GM23338 (cell line): ENCODE data around the gene NXPH4. TPM values are rescaled to one million over a fixed set of nuclear protein-coding genes. Genes with fewer than 3 reads are reported as not detected.

Experiments
- ATAC-seq: fragments of 200-7000 bp; cut with Tn5 transposase; 3 replicates; pipeline ENCODE4 v1.9.1; 2020
- DNase-seq: peaks from one replicate; pipeline ENCODE4 v3.0.0-alpha.2; 2015; ENCODE audit warnings: low spot score
- H2AFZ ChIP-seq: fragments of 200-600 bp; sonication (generic); 2 replicates; pipeline ENCODE4 v1.8.0; 2016; ENCODE audit warnings: antibody characterized with exemption, mild to moderate bottlenecking, moderate library complexity
- H3F3A ChIP-seq: fragments of 200-600 bp; sonication (generic); replicated peaks from 2 replicates; pipeline ENCODE4 v1.8.0; 2017; ENCODE audit warnings: antibody characterized with exemption, mixed run types, low read depth
- H3K27ac ChIP-seq: fragments of 200-600 bp; sonication (generic); 2 replicates; pipeline ENCODE4 v1.6.1; 2016; ENCODE audit warnings: low read depth
- H3K27me3 ChIP-seq: fragments of 200-600 bp; sonication (generic); 2 replicates; pipeline ENCODE4 v1.8.0; 2016; ENCODE audit warnings: mild to moderate bottlenecking, mixed run types, moderate library complexity; ENCODE audit not compliant: insufficient read depth
- H3K36me3 ChIP-seq: fragments of 200-600 bp; sonication (generic); 2 replicates; pipeline ENCODE4 v1.8.0; 2016; ENCODE audit warnings: mild to moderate bottlenecking; ENCODE audit not compliant: insufficient read depth
- H3K4me1 ChIP-seq: fragments of 200-600 bp; sonication (generic); 2 replicates; pipeline ENCODE4 v1.8.0; 2016; ENCODE audit warnings: mild to moderate bottlenecking, moderate library complexity; ENCODE audit not compliant: insufficient read depth
- H3K4me2 ChIP-seq: fragments of 200-600 bp; sonication (generic); 2 replicates; pipeline ENCODE4 v1.7.1; 2017; ENCODE audit warnings: mixed run types
- H3K4me3 ChIP-seq: fragments of 200-600 bp; sonication (generic); 2 replicates; pipeline ENCODE4 v1.6.1; 2016; ENCODE audit warnings: mixed run types
- H3K79me2 ChIP-seq: fragments of 200-600 bp; sonication (generic); replicated peaks from 2 replicates; pipeline ENCODE4 v1.8.0; 2017; ENCODE audit warnings: mild to moderate bottlenecking; ENCODE audit not compliant: insufficient read depth
- H3K9me2 ChIP-seq: fragments of 200-600 bp; sonication (generic); 2 replicates; pipeline ENCODE4 v1.8.0; 2017; ENCODE audit not compliant: insufficient read depth
- H4K20me1 ChIP-seq: fragments of 200-600 bp; sonication (generic); replicated peaks from 2 replicates; pipeline ENCODE4 v1.8.0; 2017; ENCODE audit warnings: mild to moderate bottlenecking; ENCODE audit not compliant: insufficient read depth
- H3K27ac Mint-ChIP-seq: 2 replicates; pipeline ENCODE4 v1.8.0; 2020; ENCODE audit warnings: inconsistent platforms, mild to moderate bottlenecking, moderate library complexity, mixed read lengths
- H3K27me3 Mint-ChIP-seq: 3 replicates; pipeline ENCODE4 v1.8.0; 2022; ENCODE audit warnings: low read depth, mild to moderate bottlenecking, moderate library complexity, mixed read lengths, inconsistent platforms; ENCODE audit not compliant: insufficient read depth, poor library complexity
- H3K36me3 Mint-ChIP-seq: 3 replicates; pipeline ENCODE4 v1.8.0; 2021; ENCODE audit warnings: low read depth, mild to moderate bottlenecking, inconsistent platforms, moderate library complexity, mixed read lengths
- H3K4me1 Mint-ChIP-seq: 3 replicates; pipeline ENCODE4 v1.8.0; 2020; ENCODE audit warnings: mild to moderate bottlenecking, inconsistent platforms, mixed read lengths
- H3K4me3 Mint-ChIP-seq: 3 replicates; pipeline ENCODE4 v1.8.0; 2021; ENCODE audit warnings: moderate library complexity, mild to moderate bottlenecking, inconsistent platforms, mixed read lengths
- H3K9me3 Mint-ChIP-seq: 3 replicates; pipeline ENCODE4 v1.8.0; 2020; ENCODE audit warnings: moderate library complexity, mild to moderate bottlenecking, inconsistent platforms, mixed read lengths
- EZH2 ChIP-seq: fragments of 200-600 bp; sonication (generic); IDR thresholded peaks from one replicate; pipeline ENCODE4 v1.8.0; 2017; ENCODE audit warnings: antibody characterized with exemption, mild to moderate bottlenecking, low read depth; ENCODE audit not compliant: unreplicated experiment
- EZH2phosphoT487 ChIP-seq: fragments of 200-600 bp; sonication (generic); IDR thresholded peaks from one replicate; pipeline ENCODE4 v1.8.1; 2018; ENCODE audit warnings: antibody characterized with exemption; ENCODE audit not compliant: unreplicated experiment
- JUNB ChIP-seq: IDR thresholded peaks from one replicate; pipeline ENCODE4 v1.6.1; 2016; ENCODE audit warnings: antibody characterized with exemption; ENCODE audit not compliant: unreplicated experiment
- POLR2AphosphoS5 ChIP-seq: IDR thresholded peaks from 2 replicates; pipeline ENCODE4 v1.6.1; 2016; ENCODE audit warnings: antibody characterized with exemption, low read depth
- ZNF462 ChIP-seq: fragments of 250-450 bp; sonication (Bioruptor Pico); IDR thresholded peaks from 2 replicates; pipeline ENCODE4 v1.5.0; 2020; ENCODE audit warnings: mild to moderate bottlenecking, moderate library complexity
- polyA plus RNA-seq: library from polyadenylated mRNA; unstranded; fragments of >200 nt; fragmentation: Nextera tagmentation; extraction: Ambion mirVana; gene quantifications from 2 replicates; pipeline ENCODE4 v1.2.1, GENCODE V29; 2016
- total RNA-seq: library from RNA; depleted of rRNA; stranded (reverse); fragments of >200 nt; shearing (Covaris generic); gene quantifications from 2 replicates; pipeline ENCODE4 v1.2.3, GENCODE V29; 2014
- TF ChIP-seq, protein P1 (sequence below), 2 experiments: fragments of 200-600 bp in 1 of 2; sonication (generic) in 1 of 2; conservative IDR thresholded peaks; 2 replicates each; pipeline versions ENCODE4 v1.5.1 to v1.6.1; 2016 to 2017; ENCODE audit warnings: antibody characterized with exemption in 2 of 2, low read depth in 2 of 2, mild to moderate bottlenecking in 2 of 2, moderate library complexity in 1 of 2

The NXPH4 gene
- total and polyA plus RNA-seq, 2 experiments from 2014 or later = 0.89 to 1.5 TPM

DNA sequence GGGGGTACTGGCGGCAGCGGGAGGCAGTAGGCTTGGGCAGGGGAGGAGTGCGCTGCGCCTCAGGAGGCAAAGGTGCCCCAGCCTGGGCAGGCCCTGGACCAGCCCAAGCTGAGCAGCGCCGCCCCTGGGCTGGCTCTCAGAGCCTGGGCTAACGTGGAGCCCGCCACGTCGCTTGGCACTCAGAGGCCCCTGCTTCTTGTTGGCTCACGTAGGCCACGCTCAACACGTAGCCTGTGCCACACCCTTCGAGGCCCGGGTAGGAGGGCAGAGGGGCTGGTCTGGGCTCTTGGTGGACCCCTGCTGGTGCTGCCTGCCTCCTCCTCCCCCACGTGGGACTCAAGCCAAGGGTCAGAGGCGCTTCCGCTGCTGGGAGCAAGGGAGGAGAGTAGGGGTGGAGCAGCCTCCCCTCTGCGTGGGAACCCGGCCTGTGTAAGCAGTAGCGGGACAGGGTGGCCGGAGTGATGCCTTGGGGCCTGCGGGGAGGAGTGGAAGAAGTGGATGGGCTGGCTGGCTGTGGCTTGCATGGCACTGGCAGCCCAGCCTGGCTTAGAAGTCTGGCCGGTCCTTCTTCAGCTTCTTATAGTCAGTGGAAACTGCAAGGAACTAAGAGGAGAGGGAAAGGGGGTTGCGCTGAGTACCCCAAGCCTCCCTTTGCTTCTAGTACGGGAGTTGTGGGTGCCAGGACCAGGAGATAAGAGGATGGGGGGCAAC lies 18.6 kb downstream of the NXPH4 start:
- Histone ChIP-seq H3K36me3 (peaks cover 26% of the 10 kb centered on the region), H3K4me1 (peaks cover 49% of the 10 kb centered on the region), H3K4me2 (peak overlapping the region; percentile 99; the same call in 1 of the 2 replicates), H3K9me2 (no peaks in the 10 kb centered on the region), H3K79me2 (peaks cover 20% of the 10 kb centered on the region), H3K27ac (no peak overlapping the region), H3F3A (peaks cover 51% of the 10 kb centered on the region), H2AFZ (no peak overlapping the region), H3K27me3 (peaks cover 66% of the 10 kb centered on the region), H3K4me3 (no peak overlapping the region), H4K20me1 (peaks cover 34% of the 10 kb centered on the region)
- H3K4me1 Mint-ChIP-seq = peaks cover 72% of the 10 kb centered on the region
- no peaks in the 10 kb centered on the region; the same call in 2 of the 3 replicates for H3K9me3 Mint-ChIP-seq
- H3K27me3 Mint-ChIP-seq = peaks cover 78% of the 10 kb centered on the region
- ATAC-seq = peak; percentile 8
- H3K36me3 Mint-ChIP-seq = peaks cover 51% of the 10 kb centered on the region
- no peak overlapping the region for H3K27ac Mint-ChIP-seq
- TF ChIP-seq ZNF462 (CRISPR knock-in tag) (no peak), EZH2phosphoT487 (no peak), JUNB (no peak), EZH2 (no peak), POLR2AphosphoS5 (peak; percentile 74; the same call in 1 of the 2 replicates)
- TF ChIP-seq, protein P1, sequence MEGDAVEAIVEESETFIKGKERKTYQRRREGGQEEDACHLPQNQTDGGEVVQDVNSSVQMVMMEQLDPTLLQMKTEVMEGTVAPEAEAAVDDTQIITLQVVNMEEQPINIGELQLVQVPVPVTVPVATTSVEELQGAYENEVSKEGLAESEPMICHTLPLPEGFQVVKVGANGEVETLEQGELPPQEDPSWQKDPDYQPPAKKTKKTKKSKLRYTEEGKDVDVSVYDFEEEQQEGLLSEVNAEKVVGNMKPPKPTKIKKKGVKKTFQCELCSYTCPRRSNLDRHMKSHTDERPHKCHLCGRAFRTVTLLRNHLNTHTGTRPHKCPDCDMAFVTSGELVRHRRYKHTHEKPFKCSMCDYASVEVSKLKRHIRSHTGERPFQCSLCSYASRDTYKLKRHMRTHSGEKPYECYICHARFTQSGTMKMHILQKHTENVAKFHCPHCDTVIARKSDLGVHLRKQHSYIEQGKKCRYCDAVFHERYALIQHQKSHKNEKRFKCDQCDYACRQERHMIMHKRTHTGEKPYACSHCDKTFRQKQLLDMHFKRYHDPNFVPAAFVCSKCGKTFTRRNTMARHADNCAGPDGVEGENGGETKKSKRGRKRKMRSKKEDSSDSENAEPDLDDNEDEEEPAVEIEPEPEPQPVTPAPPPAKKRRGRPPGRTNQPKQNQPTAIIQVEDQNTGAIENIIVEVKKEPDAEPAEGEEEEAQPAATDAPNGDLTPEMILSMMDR (conservative IDR thresholded peaks at IDR 0.05; ENCODE audit: low read depth in 2 of 2) = peak in 1 of 2 experiments; percentile 22; a peak in 2 of 4 replicates
- peak; percentile 78 for DNase-seq
- H3K4me3 Mint-ChIP-seq = peak overlapping the region; percentile 33; the same call in 2 of the 3 replicates
